Stomach (tissue), 4 donors: ENCODE results near the gene SLC27A2.

ENCODE experiments used
- POLR2A ChIP-seq, 4 donors: fragments of 450-650 bp; IDR thresholded peaks; one replicate each; pipeline ENCODE4 v1.6.1; 2016; ENCODE audit warnings: antibody characterized with exemption in 4 of 4, control low read depth in 2 of 4, mild to moderate bottlenecking in 1 of 4, moderate library complexity in 1 of 4
- TF ChIP-seq, protein P1 (sequence below), 7 experiments: fragments of 450-650 bp in 4 of 7; fragments of 200-600 bp in 3 of 7; sonication (generic) in 3 of 7; IDR thresholded peaks; one replicate each; pipeline ENCODE4 v1.5.1; 2016 to 2019; ENCODE audit warnings: antibody characterized with exemption in 7 of 7, control low read depth in 2 of 7, mild to moderate bottlenecking in 1 of 7

DNA sequence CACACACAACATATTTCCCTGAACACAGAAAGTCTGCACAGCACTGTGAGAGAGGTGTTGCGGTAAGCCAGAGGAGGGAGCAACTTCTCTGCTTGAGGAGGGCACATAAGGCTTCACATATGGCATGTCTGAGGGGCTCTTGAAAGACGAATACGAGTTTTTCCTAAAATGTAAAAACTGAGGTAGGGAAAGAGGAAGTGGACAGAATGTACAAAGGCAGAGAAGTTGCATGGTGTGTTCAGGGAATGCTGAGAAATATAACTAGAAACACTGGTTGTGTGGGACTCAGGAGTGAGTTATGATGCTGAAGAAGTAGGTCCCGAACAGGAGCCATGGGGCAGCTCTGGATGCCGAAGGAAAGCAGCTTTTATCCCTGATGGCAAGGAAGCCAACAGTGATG lies 40.1 kb upstream of the SLC27A2 start:
- TF ChIP-seq, protein P1, sequence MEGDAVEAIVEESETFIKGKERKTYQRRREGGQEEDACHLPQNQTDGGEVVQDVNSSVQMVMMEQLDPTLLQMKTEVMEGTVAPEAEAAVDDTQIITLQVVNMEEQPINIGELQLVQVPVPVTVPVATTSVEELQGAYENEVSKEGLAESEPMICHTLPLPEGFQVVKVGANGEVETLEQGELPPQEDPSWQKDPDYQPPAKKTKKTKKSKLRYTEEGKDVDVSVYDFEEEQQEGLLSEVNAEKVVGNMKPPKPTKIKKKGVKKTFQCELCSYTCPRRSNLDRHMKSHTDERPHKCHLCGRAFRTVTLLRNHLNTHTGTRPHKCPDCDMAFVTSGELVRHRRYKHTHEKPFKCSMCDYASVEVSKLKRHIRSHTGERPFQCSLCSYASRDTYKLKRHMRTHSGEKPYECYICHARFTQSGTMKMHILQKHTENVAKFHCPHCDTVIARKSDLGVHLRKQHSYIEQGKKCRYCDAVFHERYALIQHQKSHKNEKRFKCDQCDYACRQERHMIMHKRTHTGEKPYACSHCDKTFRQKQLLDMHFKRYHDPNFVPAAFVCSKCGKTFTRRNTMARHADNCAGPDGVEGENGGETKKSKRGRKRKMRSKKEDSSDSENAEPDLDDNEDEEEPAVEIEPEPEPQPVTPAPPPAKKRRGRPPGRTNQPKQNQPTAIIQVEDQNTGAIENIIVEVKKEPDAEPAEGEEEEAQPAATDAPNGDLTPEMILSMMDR (IDR thresholded peaks at IDR 0.05): no peak
- no peak for TF ChIP-seq POLR2A (IDR thresholded peaks at IDR 0.05)
